ENCODE measurements around the gene TRAF2.

DNA sequence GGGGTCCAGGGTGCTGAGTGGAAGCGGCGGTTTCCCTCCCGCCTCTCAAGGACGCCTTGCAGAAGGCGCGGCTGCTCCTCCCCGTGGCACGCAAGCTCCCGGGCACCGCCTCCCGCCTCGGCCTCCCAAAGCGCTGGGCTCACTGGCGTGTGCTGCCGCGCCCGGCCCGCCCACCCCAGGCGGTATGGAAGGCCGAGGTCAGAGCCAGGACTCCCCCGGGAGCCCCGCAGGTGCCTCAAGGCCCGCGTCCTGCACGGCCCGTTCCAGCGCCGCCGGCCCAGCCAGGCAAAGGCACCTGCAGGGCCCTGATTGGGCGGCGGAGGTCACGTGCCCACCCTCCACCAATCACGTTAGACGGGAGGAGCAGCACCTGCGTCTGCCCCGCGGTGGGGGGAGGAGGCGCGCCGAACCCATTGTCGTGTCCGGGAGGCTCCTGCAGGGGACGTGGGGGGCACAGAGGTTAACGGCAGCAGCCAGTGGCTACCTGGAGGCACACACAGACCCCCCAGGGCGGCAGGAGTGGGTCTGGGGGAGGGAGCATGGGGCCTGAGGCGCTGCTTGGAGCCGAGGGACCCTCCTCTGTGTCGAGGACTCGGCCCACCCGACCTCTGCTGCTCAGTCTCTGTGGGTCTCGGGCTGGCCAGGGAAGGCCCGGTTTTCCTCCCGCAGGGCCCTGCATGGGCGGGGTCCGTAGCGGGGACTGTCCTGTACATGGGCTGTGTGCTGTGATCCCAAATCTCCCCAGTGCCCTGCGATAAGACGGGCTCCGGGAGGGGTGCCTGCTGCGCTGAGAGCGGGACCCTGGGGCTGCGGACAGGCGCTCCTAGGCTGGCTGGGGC is 63.7 kb downstream of the TRAF2 start:
- TF ChIP-seq, protein P1, sequence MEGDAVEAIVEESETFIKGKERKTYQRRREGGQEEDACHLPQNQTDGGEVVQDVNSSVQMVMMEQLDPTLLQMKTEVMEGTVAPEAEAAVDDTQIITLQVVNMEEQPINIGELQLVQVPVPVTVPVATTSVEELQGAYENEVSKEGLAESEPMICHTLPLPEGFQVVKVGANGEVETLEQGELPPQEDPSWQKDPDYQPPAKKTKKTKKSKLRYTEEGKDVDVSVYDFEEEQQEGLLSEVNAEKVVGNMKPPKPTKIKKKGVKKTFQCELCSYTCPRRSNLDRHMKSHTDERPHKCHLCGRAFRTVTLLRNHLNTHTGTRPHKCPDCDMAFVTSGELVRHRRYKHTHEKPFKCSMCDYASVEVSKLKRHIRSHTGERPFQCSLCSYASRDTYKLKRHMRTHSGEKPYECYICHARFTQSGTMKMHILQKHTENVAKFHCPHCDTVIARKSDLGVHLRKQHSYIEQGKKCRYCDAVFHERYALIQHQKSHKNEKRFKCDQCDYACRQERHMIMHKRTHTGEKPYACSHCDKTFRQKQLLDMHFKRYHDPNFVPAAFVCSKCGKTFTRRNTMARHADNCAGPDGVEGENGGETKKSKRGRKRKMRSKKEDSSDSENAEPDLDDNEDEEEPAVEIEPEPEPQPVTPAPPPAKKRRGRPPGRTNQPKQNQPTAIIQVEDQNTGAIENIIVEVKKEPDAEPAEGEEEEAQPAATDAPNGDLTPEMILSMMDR (IDR thresholded peaks at IDR 0.05 in 8 of 11, conservative IDR thresholded peaks at IDR 0.05 in 3 of 11) = peak in 10 of 11 experiments; percentile 16 to 67 (median 43)
- TF ChIP-seq POLR2A (IDR thresholded peaks at IDR 0.05) (peak in 2 of 3 donors; percentile 12 to 80), POLR2AphosphoS5 (IDR thresholded peaks at IDR 0.05) (peak; percentile 95 to 96 (median 96))

Measured in spleen (tissue), 7 donors.